ENCODE measurements around the gene NUTF2. TPM values are rescaled to one million over a fixed set of nuclear protein-coding genes. Genes with fewer than 3 reads are reported as not detected.
A peak's percentile ranks its signal among the peaks of the same experiment; 100 is the strongest.

NUTF2 gene
- total RNA-seq, 1 experiment from 2014 or later, result 200 TPM

- TF ChIP-seq ARID4B (CRISPR knock-in tag; IDR thresholded peaks at IDR 0.05; ENCODE audit: borderline replicate concordance) (no peak), ZSCAN18 (CRISPR knock-in tag; IDR thresholded peaks at IDR 0.05) (no peak), PRRX2 (CRISPR knock-in tag; IDR thresholded peaks at IDR 0.05) (no peak)
- TF ChIP-seq, protein P1, sequence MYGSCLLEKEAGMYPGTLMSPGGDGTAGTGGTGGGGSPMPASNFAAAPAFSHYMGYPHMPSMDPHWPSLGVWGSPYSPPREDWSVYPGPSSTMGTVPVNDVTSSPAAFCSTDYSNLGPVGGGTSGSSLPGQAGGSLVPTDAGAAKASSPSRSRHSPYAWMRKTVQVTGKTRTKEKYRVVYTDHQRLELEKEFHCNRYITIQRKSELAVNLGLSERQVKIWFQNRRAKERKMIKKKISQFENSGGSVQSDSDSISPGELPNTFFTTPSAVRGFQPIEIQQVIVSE (CRISPR knock-in tag; IDR thresholded peaks at IDR 0.05; ENCODE audit: borderline replicate concordance), result no peak
These were observed 1.3 kb upstream of the NUTF2 start (continued) for GRCh38 chr16:67845291-67846062.

DNA sequence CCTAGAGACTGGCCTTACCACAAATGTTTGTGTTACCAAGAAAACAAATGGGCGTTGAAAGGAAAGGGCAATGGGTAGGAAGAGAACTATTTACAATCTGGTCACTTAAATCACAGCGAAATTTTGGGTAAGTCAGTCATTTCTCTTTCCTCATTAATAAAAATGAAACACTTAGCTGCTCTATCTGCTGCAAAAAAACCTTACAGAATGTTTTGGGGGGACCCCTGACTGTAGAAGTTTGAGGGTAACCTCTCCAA lies 742 bp upstream of the NUTF2 start:
- no peaks in the 10 kb centered on the region for H3K9me3 Mint-ChIP-seq
- no peak for DNase-seq (ENCODE audit: low spot score)
- H3K4me1 Mint-ChIP-seq, result peaks cover 49% of the 10 kb centered on the region
- ChIA-PET CTCF (interaction anchor here (0.7 to 4.4 kb wide), 11 partner anchors 9 to 325 kb away, joined by 3 to 58 read pairs (median 5); partner anchors contain the start of genes NRN1L, RANBP10 and TSNAXIP1), POLR2A (interaction anchor here (0.5 to 1.4 kb wide), 3 partner anchors 12 to 39 kb away, joined by 3 to 9 read pairs (median 5); partner anchors contain the start of genes RANBP10 and TSNAXIP1)
- peak overlapping the region; percentile 88 for H3K4me3 Mint-ChIP-seq
- peak overlapping the region; percentile 100 for H3K27ac Mint-ChIP-seq
- H3K36me3 Mint-ChIP-seq, result peaks cover 11% of the 10 kb centered on the region
- H3K27me3 Mint-ChIP-seq (ENCODE audit: low read depth), result no peaks in the 10 kb centered on the region
- ATAC-seq, result no peak
- TF ChIP-seq, protein P2, sequence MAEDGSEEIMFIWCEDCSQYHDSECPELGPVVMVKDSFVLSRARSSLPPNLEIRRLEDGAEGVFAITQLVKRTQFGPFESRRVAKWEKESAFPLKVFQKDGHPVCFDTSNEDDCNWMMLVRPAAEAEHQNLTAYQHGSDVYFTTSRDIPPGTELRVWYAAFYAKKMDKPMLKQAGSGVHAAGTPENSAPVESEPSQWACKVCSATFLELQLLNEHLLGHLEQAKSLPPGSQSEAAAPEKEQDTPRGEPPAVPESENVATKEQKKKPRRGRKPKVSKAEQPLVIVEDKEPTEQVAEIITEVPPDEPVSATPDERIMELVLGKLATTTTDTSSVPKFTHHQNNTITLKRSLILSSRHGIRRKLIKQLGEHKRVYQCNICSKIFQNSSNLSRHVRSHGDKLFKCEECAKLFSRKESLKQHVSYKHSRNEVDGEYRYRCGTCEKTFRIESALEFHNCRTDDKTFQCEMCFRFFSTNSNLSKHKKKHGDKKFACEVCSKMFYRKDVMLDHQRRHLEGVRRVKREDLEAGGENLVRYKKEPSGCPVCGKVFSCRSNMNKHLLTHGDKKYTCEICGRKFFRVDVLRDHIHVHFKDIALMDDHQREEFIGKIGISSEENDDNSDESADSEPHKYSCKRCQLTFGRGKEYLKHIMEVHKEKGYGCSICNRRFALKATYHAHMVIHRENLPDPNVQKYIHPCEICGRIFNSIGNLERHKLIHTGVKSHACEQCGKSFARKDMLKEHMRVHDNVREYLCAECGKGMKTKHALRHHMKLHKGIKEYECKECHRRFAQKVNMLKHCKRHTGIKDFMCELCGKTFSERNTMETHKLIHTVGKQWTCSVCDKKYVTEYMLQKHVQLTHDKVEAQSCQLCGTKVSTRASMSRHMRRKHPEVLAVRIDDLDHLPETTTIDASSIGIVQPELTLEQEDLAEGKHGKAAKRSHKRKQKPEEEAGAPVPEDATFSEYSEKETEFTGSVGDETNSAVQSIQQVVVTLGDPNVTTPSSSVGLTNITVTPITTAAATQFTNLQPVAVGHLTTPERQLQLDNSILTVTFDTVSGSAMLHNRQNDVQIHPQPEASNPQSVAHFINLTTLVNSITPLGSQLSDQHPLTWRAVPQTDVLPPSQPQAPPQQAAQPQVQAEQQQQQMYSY (CRISPR knock-in tag; IDR thresholded peaks at IDR 0.05), result no peak
- TF ChIP-seq NR1H2 (CRISPR knock-in tag; IDR thresholded peaks at IDR 0.05) (no peak), TEAD4 (CRISPR knock-in tag; IDR thresholded peaks at IDR 0.05) (no peak), NR2C2 (CRISPR knock-in tag; IDR thresholded peaks at IDR 0.05) (no peak), MAX (CRISPR knock-in tag; IDR thresholded peaks at IDR 0.05) (no peak), E2F5 (CRISPR knock-in tag; IDR thresholded peaks at IDR 0.05) (no peak), STAT6 (CRISPR knock-in tag; conservative IDR thresholded peaks at IDR 0.05; ENCODE audit: low read depth) (no peak), ZNF232 (CRISPR knock-in tag; IDR thresholded peaks at IDR 0.05) (no peak), CTCF (IDR thresholded peaks at IDR 0.05) (no peak), ESRRA (CRISPR knock-in tag; IDR thresholded peaks at IDR 0.05; ENCODE audit: borderline replicate concordance) (no peak), ELF4 (CRISPR knock-in tag; IDR thresholded peaks at IDR 0.05; ENCODE audit: low read depth) (no peak), JAZF1 (CRISPR knock-in tag; IDR thresholded peaks at IDR 0.05) (no peak), FOXJ3 (CRISPR knock-in tag; IDR thresholded peaks at IDR 0.05; ENCODE audit: borderline replicate concordance) (no peak), ZBTB21 (CRISPR knock-in tag; IDR thresholded peaks at IDR 0.05; ENCODE audit: borderline replicate concordance) (no peak)
- TF ChIP-seq, protein P3, sequence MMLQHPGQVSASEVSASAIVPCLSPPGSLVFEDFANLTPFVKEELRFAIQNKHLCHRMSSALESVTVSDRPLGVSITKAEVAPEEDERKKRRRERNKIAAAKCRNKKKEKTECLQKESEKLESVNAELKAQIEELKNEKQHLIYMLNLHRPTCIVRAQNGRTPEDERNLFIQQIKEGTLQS (CRISPR knock-in tag; conservative IDR thresholded peaks at IDR 0.05), result no peak

Data from WTC11 (cell line).